Lower leg skin (tissue), 4 donors: ENCODE data around the gene ZKSCAN7. TPM values are rescaled to one million over a fixed set of nuclear protein-coding genes. Genes with fewer than 3 reads are reported as not detected.

Source experiments
- DNase-seq, 2 donors: peaks; one replicate each; pipeline ENCODE4 v3.0.0-alpha.2; 2019; ENCODE audit warnings: low spot score in 2 of 2
- H3K4me3 ChIP-seq: fragments of 200-600 bp; sonication (generic); 2 replicates; pipeline ENCODE4 v1.5.1; 2017; ENCODE audit warnings: mild to moderate bottlenecking, low read depth; ENCODE audit not compliant: poor library complexity, severe bottlenecking
- CTCF ChIP-seq, 3 donors: fragments of 450-650 bp; IDR thresholded peaks; one replicate each; pipeline ENCODE4 v1.5.1; 2016; ENCODE audit warnings: antibody characterized with exemption in 3 of 3, mild to moderate bottlenecking in 3 of 3, moderate library complexity in 2 of 3
- POLR2A ChIP-seq, 2 donors: fragments of 450-650 bp; IDR thresholded peaks; one replicate each; pipeline ENCODE4 v1.6.1; 2016 to 2017; ENCODE audit warnings: antibody characterized with exemption in 2 of 2, mild to moderate bottlenecking in 1 of 2, moderate library complexity in 1 of 2
- WGBS, 2 donors: methylation state at CpG; one replicate each; pipeline ENCODE4 v1.1.5; 2018; 5-methylcytosine and 5-hydroxymethylcytosine counted together
- intact Hi-C: fragments of 100-400 bp; cut with DNase I; formaldehyde crosslinking; loops from one replicate; pipeline ENCODE4 v1.15.0; 2023; ENCODE audit warnings: low total_unique reads
- total RNA-seq, 4 donors: library from RNA; depleted of rRNA; stranded (reverse); fragments of >200 nt; gene quantifications; one replicate each; pipeline ENCODE4 v1.1.0, GENCODE V29; 2016

ZKSCAN7 gene
- total RNA-seq, 4 donors from 2014 or later: 0.39 to 2.2 (median 0.62) TPM

- DNase-seq: no peak
- whole genome bisulfite sequencing, 2 donors: 47 to 48% methylated on average over 3 of the region's 3 CpGs
- no peak overlapping the region for H3K4me3 ChIP-seq
- TF ChIP-seq POLR2A (IDR thresholded peaks at IDR 0.05) (no peak), CTCF (IDR thresholded peaks at IDR 0.05) (no peak)
- intact Hi-C loops: no loop called here
Measured at GRCh38 chr3:44513513-44513912, 41.5 kb upstream of the ZKSCAN7 start.

- no peak for DNase-seq
Measured at GRCh38 chr3:44516230-44516629, 38.8 kb upstream of the ZKSCAN7 start.

GRCh38 chr3:44518782-44519156, 36.2 kb upstream of the ZKSCAN7 start:
- DNase-seq: no peak
- no peak overlapping the region for H3K4me3 ChIP-seq
- WGBS, 2 donors: 50 to 54% methylated on average over 2 of the region's 2 CpGs
- TF ChIP-seq POLR2A (IDR thresholded peaks at IDR 0.05) (no peak), CTCF (IDR thresholded peaks at IDR 0.05) (no peak)
- intact Hi-C loops: no loop called here

More at GRCh38 chr3:44516230-44516629, 38.8 kb upstream of the ZKSCAN7 start:
- no peak overlapping the region for H3K4me3 ChIP-seq
- TF ChIP-seq POLR2A (IDR thresholded peaks at IDR 0.05) (no peak), CTCF (IDR thresholded peaks at IDR 0.05) (no peak)
- intact Hi-C loops: no loop called here
- 74 to 81% methylated on average over 3 of the region's 3 CpGs for WGBS, 2 donors

- DNase-seq: no peak
- H3K4me3 ChIP-seq: no peak overlapping the region
- intact Hi-C loops: no loop called here
- no peak for TF ChIP-seq CTCF (IDR thresholded peaks at IDR 0.05)
- no peak for TF ChIP-seq POLR2A (IDR thresholded peaks at IDR 0.05)
- WGBS, 2 donors: 84% methylated on average over 3 of the region's 3 CpGs
Measured at GRCh38 chr3:44521721-44522120, 33.3 kb upstream of the ZKSCAN7 start.

- no peak for DNase-seq
- H3K4me3 ChIP-seq: no peak overlapping the region
- intact Hi-C loops: no loop called here
- TF ChIP-seq CTCF (IDR thresholded peaks at IDR 0.05): no peak
- no peak for TF ChIP-seq POLR2A (IDR thresholded peaks at IDR 0.05)
- WGBS, 2 donors: 46 to 52% methylated on average over 7 of the region's 7 CpGs
Measured at GRCh38 chr3:44522494-44522933, 32.5 kb upstream of the ZKSCAN7 start.

GRCh38 chr3:44525060-44525459, 29.9 kb upstream of the ZKSCAN7 start:
- DNase-seq: no peak

More at GRCh38 chr3:44525060-44525459, 29.9 kb upstream of the ZKSCAN7 start:
- 81 to 82% methylated on average over 5 of the region's 5 CpGs for WGBS, 2 donors
- intact Hi-C loops: no loop called here
- no peak for TF ChIP-seq CTCF (IDR thresholded peaks at IDR 0.05)
- TF ChIP-seq POLR2A (IDR thresholded peaks at IDR 0.05): no peak
- H3K4me3 ChIP-seq: no peak overlapping the region
